ENCODE results near the gene CLCA2. TPM values are rescaled to one million over a fixed set of nuclear protein-coding genes. Genes with fewer than 3 reads are reported as not detected.

Gene CLCA2
- total and polyA plus RNA-seq, 10 donors = 0.02 to 0.06 TPM; not detected in 8

GRCh38 chr1:86472152-86472551, 48.2 kb downstream of the CLCA2 start:
- no peak overlapping the region for H3K27ac ChIP-seq
- H3K9me3 ChIP-seq = no peaks in the 10 kb centered on the region
- intact Hi-C loops (cut with DNase I; ENCODE audit: low total_unique reads) = no loop called here
- peaks cover 0 to 8% (median 0%) of the 10 kb centered on the region in 7 donors for H3K27me3 ChIP-seq (replicated peaks in 1 of 7)
- peaks cover 0 to 5% (median 0%) of the 10 kb centered on the region in 6 donors for H3K4me1 ChIP-seq
- WGBS, 5 donors = 75 to 84% (median 82%) methylated on average over 4 of the region's 4 CpGs
- TF ChIP-seq POLR2AphosphoS5 (IDR thresholded peaks at IDR 0.05) = no peak
- TF ChIP-seq CTCF (IDR thresholded peaks at IDR 0.05 in 8 of 11, conservative IDR thresholded peaks at IDR 0.05 in 3 of 11) = no peak
- TF ChIP-seq POLR2A (IDR thresholded peaks at IDR 0.05) = no peak
- no peak for DNase-seq
- no peaks in the 10 kb centered on the region for H3K36me3 ChIP-seq
- H3K4me3 ChIP-seq = no peak overlapping the region

GRCh38 chr1:86472767-86473166, 48.8 kb downstream of the CLCA2 start:
- H3K4me3 ChIP-seq = no peak overlapping the region
- H3K27ac ChIP-seq = no peak overlapping the region
- H3K9me3 ChIP-seq = no peaks in the 10 kb centered on the region
- intact Hi-C loops (cut with DNase I; ENCODE audit: low total_unique reads) = no loop called here
- TF ChIP-seq POLR2A (IDR thresholded peaks at IDR 0.05) (no peak), CTCF (IDR thresholded peaks at IDR 0.05 in 8 of 11, conservative IDR thresholded peaks at IDR 0.05 in 3 of 11) (no peak), POLR2AphosphoS5 (IDR thresholded peaks at IDR 0.05) (no peak)
- H3K36me3 ChIP-seq = no peaks in the 10 kb centered on the region
- peaks cover 0 to 8% (median 0%) of the 10 kb centered on the region in 7 donors for H3K27me3 ChIP-seq (replicated peaks in 1 of 7)
- peaks cover 0 to 5% (median 0%) of the 10 kb centered on the region in 6 donors for H3K4me1 ChIP-seq
- DNase-seq = no peak
- 57 to 90% (median 72%) methylated on average over 3 of the region's 3 CpGs for WGBS, 5 donors

GRCh38 chr1:86477256-86477655, 53.3 kb downstream of the CLCA2 start:
- Histone ChIP-seq H3K4me1 (peaks cover 0 to 5% (median 0%) of the 10 kb centered on the region in 6 donors), H3K27me3 (replicated peaks in 1 of 7) (peaks cover 0 to under 1% (median 0%) of the 10 kb centered on the region in 7 donors), H3K4me3 (no peak overlapping the region), H3K9me3 (no peaks in the 10 kb centered on the region), H3K27ac (no peak overlapping the region), H3K36me3 (no peaks in the 10 kb centered on the region)
- no peak for DNase-seq
- TF ChIP-seq CTCF (IDR thresholded peaks at IDR 0.05 in 8 of 11, conservative IDR thresholded peaks at IDR 0.05 in 3 of 11) (no peak), POLR2A (IDR thresholded peaks at IDR 0.05) (no peak), POLR2AphosphoS5 (IDR thresholded peaks at IDR 0.05) (no peak)
- intact Hi-C loops (cut with DNase I; ENCODE audit: low total_unique reads) = no loop called here
- 91 to 96% (median 93%) methylated on average over 4 of the region's 4 CpGs for WGBS, 5 donors

GRCh38 chr1:86477682-86478081, 53.7 kb downstream of the CLCA2 start:
- intact Hi-C loops (cut with DNase I; ENCODE audit: low total_unique reads) = no loop called here
- 86 to 95% (median 89%) methylated on average over 4 of the region's 4 CpGs for WGBS, 5 donors
- no peaks in the 10 kb centered on the region for H3K27me3 ChIP-seq (replicated peaks in 1 of 7)

More at GRCh38 chr1:86477682-86478081, 53.7 kb downstream of the CLCA2 start:
- peaks cover 0 to 5% (median 0%) of the 10 kb centered on the region in 6 donors for H3K4me1 ChIP-seq
- no peak for DNase-seq
- no peaks in the 10 kb centered on the region for H3K36me3 ChIP-seq
- no peak overlapping the region for H3K27ac ChIP-seq
- H3K4me3 ChIP-seq = no peak overlapping the region
- TF ChIP-seq CTCF (IDR thresholded peaks at IDR 0.05 in 8 of 11, conservative IDR thresholded peaks at IDR 0.05 in 3 of 11) (no peak), POLR2AphosphoS5 (IDR thresholded peaks at IDR 0.05) (no peak), POLR2A (IDR thresholded peaks at IDR 0.05) (no peak)
- no peaks in the 10 kb centered on the region for H3K9me3 ChIP-seq
